Gastrocnemius medialis (tissue), 4 donors: ENCODE data around the gene ARAF. TPM values are rescaled to one million over a fixed set of nuclear protein-coding genes. Genes with fewer than 3 reads are reported as not detected.
"Not testable (repeated sequence)": the region's sequence is repeated elsewhere in the genome, so short reads cannot be mapped to it uniquely, and the experiment has no call there.

Experiments used
- ATAC-seq, 2 donors: fragments of 150-250 bp; one replicate each; pipeline ENCODE4 v1.9.1; 2016
- DNase-seq, 2 donors: peaks; one replicate each; pipeline ENCODE4 v3.0.0-alpha.2; 2019
- H3K27ac ChIP-seq, 4 donors: fragments of 200-600 bp; sonication (generic); 1 replicate in 1 of 4; 2 replicates in 3 of 4; pipeline ENCODE4 v1.5.1; 2016 to 2018; ENCODE audit warnings: mild to moderate bottlenecking in 2 of 4, moderate library complexity in 1 of 4
- H3K27me3 ChIP-seq, 3 donors: fragments of 200-600 bp; sonication (generic) in 2 of 3; 1 replicate in 1 of 3; 2 replicates in 2 of 3; pipeline versions ENCODE4 v1.5.1 to v1.6.0; 2016 to 2019; ENCODE audit warnings: mild to moderate bottlenecking in 1 of 3, moderate library complexity in 1 of 3
- H3K36me3 ChIP-seq, 2 donors: fragments of 200-600 bp; sonication (generic) in 1 of 2; one replicate each; pipeline ENCODE4 v1.5.1; 2017 to 2018
- H3K4me1 ChIP-seq, 2 donors: fragments of 200-600 bp; sonication (generic) in 1 of 2; one replicate each; pipeline ENCODE4 v1.5.1; 2016 to 2017; ENCODE audit warnings: mild to moderate bottlenecking in 2 of 2
- H3K4me3 ChIP-seq, 4 donors: fragments of 200-600 bp; sonication (generic) in 3 of 4; 1 replicate in 1 of 4; 2 replicates in 3 of 4; pipeline ENCODE4 v1.5.1; 2016 to 2019; ENCODE audit warnings: mild to moderate bottlenecking in 2 of 4
- H3K9me3 ChIP-seq, 3 donors: fragments of 200-600 bp; sonication (generic) in 2 of 3; 1 replicate in 1 of 3; 2 replicates in 2 of 3; pipeline ENCODE4 v1.5.1; 2016 to 2019
- POLR2A ChIP-seq, 2 donors: fragments of 450-650 bp; IDR thresholded peaks; one replicate each; pipeline ENCODE4 v1.6.1; 2017; ENCODE audit warnings: antibody characterized with exemption in 2 of 2, mild to moderate bottlenecking in 2 of 2, moderate library complexity in 2 of 2
- in situ Hi-C, 4 donors: fragments of 200-750 bp; cut with MboI; loops; one replicate each; pipeline versions ENCODE4 v1.15.0 to v1.8.0; 2017; ENCODE audit warnings: low sequenced_read_pairs in 4 of 4
- intact Hi-C: fragments of 100-400 bp; cut with DNase I; formaldehyde crosslinking; loops from one replicate; pipeline ENCODE4 v1.15.1; 2023; ENCODE audit warnings: low total_unique reads
- total RNA-seq, 4 donors: library from RNA; depleted of rRNA; stranded (reverse); fragments of >200 nt; gene quantifications; one replicate each; pipeline versions ENCODE4 v1.1.0 to v1.2.3, GENCODE V29; 2016
- TF ChIP-seq, protein P1 (sequence below), 5 experiments: fragments of 450-650 bp in 3 of 5; fragments of 200-600 bp in 2 of 5; sonication (generic) in 2 of 5; IDR thresholded peaks in 4 of 5; conservative IDR thresholded peaks in 1 of 5; 1 replicate in 4 of 5; 2 replicates in 1 of 5; pipeline ENCODE4 v1.5.1; 2016 to 2019; ENCODE audit warnings: antibody characterized with exemption in 5 of 5, mild to moderate bottlenecking in 3 of 5, moderate library complexity in 3 of 5

ARAF gene
- total RNA-seq, 4 donors from 2014 or later: 44.8 to 93.3 (median 66.7) TPM

- no peaks in the 10 kb centered on the region for H3K36me3 ChIP-seq
Observed at GRCh38 chrX:47590984-47591383, 30.0 kb downstream of the ARAF start.

GRCh38 chrX:47593522-47593921 is 32.5 kb downstream of the ARAF start:
- Histone ChIP-seq H3K27me3 (no peaks in the 10 kb centered on the region), H3K36me3 (no peaks in the 10 kb centered on the region), H3K4me3 (no peak overlapping the region), H3K4me1 (no peaks in the 10 kb centered on the region), H3K27ac (no peak overlapping the region), H3K9me3 (peaks cover 0 to 4% (median 0%) of the 10 kb centered on the region in 3 donors)
- in situ Hi-C loops (no loop called here), intact Hi-C loops (no loop called here)
- DNase-seq: no peak
- ATAC-seq: no peak
- TF ChIP-seq, protein P1, sequence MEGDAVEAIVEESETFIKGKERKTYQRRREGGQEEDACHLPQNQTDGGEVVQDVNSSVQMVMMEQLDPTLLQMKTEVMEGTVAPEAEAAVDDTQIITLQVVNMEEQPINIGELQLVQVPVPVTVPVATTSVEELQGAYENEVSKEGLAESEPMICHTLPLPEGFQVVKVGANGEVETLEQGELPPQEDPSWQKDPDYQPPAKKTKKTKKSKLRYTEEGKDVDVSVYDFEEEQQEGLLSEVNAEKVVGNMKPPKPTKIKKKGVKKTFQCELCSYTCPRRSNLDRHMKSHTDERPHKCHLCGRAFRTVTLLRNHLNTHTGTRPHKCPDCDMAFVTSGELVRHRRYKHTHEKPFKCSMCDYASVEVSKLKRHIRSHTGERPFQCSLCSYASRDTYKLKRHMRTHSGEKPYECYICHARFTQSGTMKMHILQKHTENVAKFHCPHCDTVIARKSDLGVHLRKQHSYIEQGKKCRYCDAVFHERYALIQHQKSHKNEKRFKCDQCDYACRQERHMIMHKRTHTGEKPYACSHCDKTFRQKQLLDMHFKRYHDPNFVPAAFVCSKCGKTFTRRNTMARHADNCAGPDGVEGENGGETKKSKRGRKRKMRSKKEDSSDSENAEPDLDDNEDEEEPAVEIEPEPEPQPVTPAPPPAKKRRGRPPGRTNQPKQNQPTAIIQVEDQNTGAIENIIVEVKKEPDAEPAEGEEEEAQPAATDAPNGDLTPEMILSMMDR (IDR thresholded peaks at IDR 0.05 in 4 of 5, conservative IDR thresholded peaks at IDR 0.05 in 1 of 5): no peak
- no peak for TF ChIP-seq POLR2A (IDR thresholded peaks at IDR 0.05)

More at GRCh38 chrX:47590984-47591383, 30.0 kb downstream of the ARAF start:
- no peak for ATAC-seq
- Histone ChIP-seq H3K4me3 (no peak overlapping the region), H3K27ac (no peak overlapping the region), H3K27me3 (no peaks in the 10 kb centered on the region), H3K4me1 (no peaks in the 10 kb centered on the region), H3K9me3 (no peaks in the 10 kb centered on the region)
- in situ Hi-C loops (no loop called here), intact Hi-C loops (no loop called here)
- DNase-seq: no peak
- no peak for TF ChIP-seq POLR2A (IDR thresholded peaks at IDR 0.05)
- TF ChIP-seq, protein P1 (IDR thresholded peaks at IDR 0.05 in 4 of 5, conservative IDR thresholded peaks at IDR 0.05 in 1 of 5): no peak

DNA sequence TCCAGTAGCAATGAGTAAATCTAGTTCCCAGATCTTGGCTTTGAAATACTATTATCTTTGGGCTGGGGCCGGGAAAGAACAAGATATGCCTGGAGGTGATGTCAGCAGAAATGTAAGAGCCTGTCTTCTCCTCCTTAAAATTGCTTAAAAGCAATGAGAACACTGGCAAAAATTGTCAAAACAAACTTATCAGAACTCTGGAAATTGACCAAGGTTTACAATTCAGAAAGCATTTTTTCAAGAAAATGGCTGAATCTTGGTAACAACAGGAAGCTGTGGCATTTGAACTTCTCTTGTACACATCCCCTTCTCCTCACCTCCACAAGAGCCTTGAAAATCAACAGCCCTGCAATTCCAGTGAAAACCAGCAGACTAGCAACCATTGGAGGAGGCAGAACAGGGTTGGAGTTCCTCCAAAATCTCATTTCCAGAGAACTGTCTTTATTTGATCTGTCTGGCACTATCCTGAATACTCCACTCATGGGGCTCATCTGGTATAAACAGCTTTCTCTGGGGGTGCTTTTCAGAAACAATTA is 34.8 kb downstream of the ARAF start:
- TF ChIP-seq POLR2A (IDR thresholded peaks at IDR 0.05): no peak
- TF ChIP-seq, protein P1 (IDR thresholded peaks at IDR 0.05 in 4 of 5, conservative IDR thresholded peaks at IDR 0.05 in 1 of 5): no peak
- H3K4me1 ChIP-seq: no peaks in the 10 kb centered on the region
- H3K4me3 ChIP-seq: no peak overlapping the region
- H3K36me3 ChIP-seq: no peaks in the 10 kb centered on the region
- no peaks in the 10 kb centered on the region for H3K27me3 ChIP-seq
- no peak for ATAC-seq
- in situ Hi-C loops (no loop called here), intact Hi-C loops (no loop called here)
- no peak overlapping the region for H3K27ac ChIP-seq
- no peak for DNase-seq
- H3K9me3 ChIP-seq: peaks cover 0 to 12% (median 0%) of the 10 kb centered on the region in 3 donors

DNA sequence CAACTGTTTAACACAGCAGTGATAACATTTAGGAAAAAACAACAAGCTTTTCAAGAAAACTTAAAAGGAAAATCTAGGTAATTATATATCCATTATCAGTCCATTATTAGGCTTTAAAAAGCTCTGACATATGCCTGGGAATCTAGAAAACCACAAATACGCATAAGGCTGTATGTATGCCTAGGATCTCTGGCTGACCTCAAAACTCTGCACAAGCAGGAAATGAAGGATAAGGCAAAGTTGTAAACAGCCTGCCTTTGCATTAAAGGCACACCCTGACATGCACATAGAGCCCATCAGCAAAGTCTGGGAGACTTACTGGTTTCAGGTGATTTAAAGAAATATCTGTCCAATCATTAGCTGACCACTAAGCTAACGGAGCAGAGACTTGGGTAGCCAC is 35.3 kb downstream of the ARAF start:
- Histone ChIP-seq H3K36me3 (no peaks in the 10 kb centered on the region), H3K27ac (no peak overlapping the region), H3K4me3 (no peak overlapping the region), H3K9me3 (peaks cover 0 to 12% (median 0%) of the 10 kb centered on the region in 3 donors), H3K27me3 (no peaks in the 10 kb centered on the region), H3K4me1 (no peaks in the 10 kb centered on the region)
- no peak for DNase-seq
- in situ Hi-C loops (no loop called here), intact Hi-C loops (no loop called here)
- no peak for TF ChIP-seq POLR2A (IDR thresholded peaks at IDR 0.05)
- TF ChIP-seq, protein P1 (IDR thresholded peaks at IDR 0.05 in 4 of 5, conservative IDR thresholded peaks at IDR 0.05 in 1 of 5): no peak
- no peak for ATAC-seq

DNA sequence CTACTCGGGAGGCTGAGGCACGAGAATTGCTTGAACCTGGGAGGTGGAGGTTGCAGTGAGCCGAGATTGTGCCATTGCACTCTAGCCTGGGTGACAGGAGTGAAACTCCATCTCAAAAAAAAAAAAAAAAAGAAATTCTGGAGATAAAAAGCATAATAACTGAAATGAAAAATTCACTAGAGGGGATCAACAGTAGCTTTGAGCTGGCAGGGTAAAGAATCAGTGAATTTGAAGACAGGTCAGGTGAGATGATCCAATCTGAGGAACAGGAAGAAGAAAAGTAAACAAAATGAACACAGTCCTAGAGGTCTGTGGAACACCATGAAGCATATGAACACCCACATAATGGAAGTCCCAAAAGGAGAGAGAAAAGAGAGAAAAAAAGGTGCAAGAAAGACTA is 36.2 kb downstream of the ARAF start:
- Histone ChIP-seq H3K4me3 (no peak overlapping the region), H3K4me1 (no peaks in the 10 kb centered on the region), H3K36me3 (no peaks in the 10 kb centered on the region), H3K27ac (no peak overlapping the region), H3K9me3 (peaks cover 0 to 12% (median 0%) of the 10 kb centered on the region in 3 donors), H3K27me3 (no peaks in the 10 kb centered on the region)
- intact Hi-C loops: no loop called here
- TF ChIP-seq POLR2A (IDR thresholded peaks at IDR 0.05): no peak
- TF ChIP-seq, protein P1 (IDR thresholded peaks at IDR 0.05 in 4 of 5, conservative IDR thresholded peaks at IDR 0.05 in 1 of 5): no peak
- ATAC-seq (no peak), DNase-seq (no peak)
- in situ Hi-C loops: no loop called here

DNA sequence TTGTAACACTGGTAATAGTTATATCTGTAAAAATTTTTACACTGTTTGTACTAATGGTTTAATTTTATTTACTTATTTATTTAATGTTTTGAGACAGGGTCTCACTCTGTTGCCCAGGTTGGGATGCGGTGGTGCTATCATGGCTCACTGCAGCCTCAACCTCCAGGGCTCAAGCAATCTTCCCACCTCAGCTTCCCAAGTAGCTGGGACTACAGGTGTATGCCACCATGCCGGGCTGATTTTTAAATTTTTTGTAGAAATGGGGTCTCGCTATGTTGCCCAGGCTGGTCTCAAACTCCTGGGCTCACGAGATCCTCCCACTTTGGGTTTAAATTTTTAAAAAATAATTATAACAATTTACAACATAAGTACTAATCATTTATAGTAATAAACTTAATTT is 42.1 kb downstream of the ARAF start:
- H3K27me3 ChIP-seq, H3K9me3 ChIP-seq, H3K4me1 ChIP-seq, H3K36me3 ChIP-seq, H3K27ac ChIP-seq, H3K4me3 ChIP-seq, in situ Hi-C loops, DNase-seq, ATAC-seq, intact Hi-C loops: not testable (repeated sequence)
